Measurements from ENCODE around the gene OR4Q3. TPM values are rescaled to one million over a fixed set of nuclear protein-coding genes. Genes with fewer than 3 reads are reported as not detected.

The OR4Q3 gene
- total RNA-seq (not detected in 2 replicates), polyA plus RNA-seq (not detected in 2 replicates), polyA minus RNA-seq (not detected in 2 replicates), Bru-seq, nascent RNA (not detected), BruChase-seq, experiment 1, labeled RNA remaining after a 6-hour chase (not detected), BruChase-seq, experiment 2, labeled RNA remaining after a 2-hour chase (not detected)
- polyA plus RNA-seq (2011; cell fraction: cytosol; rRNA removed), result not detected in 2 replicates
- polyA plus RNA-seq (2011; cell fraction: nucleus; rRNA removed), result not detected in 2 replicates
- not detected in 2 replicates for polyA plus RNA-seq (2012)
- not detected for polyA minus RNA-seq (2011; cell fraction: cytosol; rRNA and poly(A)+ RNA removed)
- not detected in 2 replicates for polyA minus RNA-seq (2011; cell fraction: nucleus; rRNA and poly(A)+ RNA removed)
- long read RNA-seq, result 0 reads

- H3K4me3 ChIP-seq (replicated peaks in 1 of 3; ENCODE audit: insufficient read depth in 1 of 3, low read depth in 1 of 3, low read length in 3 of 3), result no peak within 1 kb of the TSS
- H3K36me3 ChIP-seq (ENCODE audit: control insufficient read depth in 2 of 2, extremely low read depth in 1 of 2, insufficient read depth in 2 of 2, low read length in 2 of 2), result no peaks in the 10 kb centered on the region
- no peaks in the 10 kb centered on the region for H3K4me1 ChIP-seq (ENCODE audit: control insufficient read depth, extremely low read depth, insufficient read depth, low read length)
- no peaks in the 10 kb centered on the region for H3K27me3 ChIP-seq (ENCODE audit: control insufficient read depth in 2 of 2, insufficient read depth in 2 of 2, low read length in 2 of 2)
- no peak within 1 kb of the TSS for H3K4me2 ChIP-seq (ENCODE audit: insufficient read depth, low read length)
- intact Hi-C loops (cut with micrococcal nuclease), result no loop called here
- H3K27ac ChIP-seq (ENCODE audit: insufficient read depth, low read depth, low read length), result no peak within 1 kb of the TSS
- dilution Hi-C loops (cut with MboI; ENCODE audit: extremely low pct_ligation_motif_present, low sequenced_read_pairs), result no loop called here
- H2AFZ ChIP-seq (ENCODE audit: low read depth, low read length), result no peak within 1 kb of the TSS
- no peaks in the 10 kb centered on the region for H4K20me1 ChIP-seq (replicated peaks; ENCODE audit: control insufficient read depth, extremely low read depth, insufficient read depth, low read length)
- no peaks in the 10 kb centered on the region for H3K79me2 ChIP-seq (ENCODE audit: control insufficient read depth, insufficient read depth, low read length)
- H3K9ac ChIP-seq (replicated peaks; ENCODE audit: extremely low read depth, insufficient read depth, low read length), result no peak within 1 kb of the TSS
- DNase-seq (ENCODE audit: low read depth, low spot score) (no peak), FAIRE-seq (no peak)
- CTCF ChIA-PET, result no interaction called here
- no TSS peak for BruUV-seq (replicated peaks)
- POLR2A ChIA-PET, result no interaction called here
- H3K9me1 ChIP-seq (replicated peaks; ENCODE audit: control insufficient read depth, extremely low read depth, insufficient read depth, low read length), result no peaks in the 10 kb centered on the region
- TF ChIP-seq MYC (IDR thresholded peaks at IDR 0.05; ENCODE audit: low read depth, low read length) (no peak), JUN (IDR thresholded peaks at IDR 0.05; ENCODE audit: borderline replicate concordance, insufficient read depth, insufficient read length, low read depth) (no peak), POLR2A (IDR thresholded peaks at IDR 0.05; ENCODE audit: low read depth, low read length) (no peak), GATA2 (IDR thresholded peaks at IDR 0.05; ENCODE audit: insufficient read depth, insufficient read length, low read depth, low read length) (no peak), EZH2 (IDR thresholded peaks at IDR 0.05; ENCODE audit: borderline replicate concordance, low read depth, low read length, severe bottlenecking) (no peak), CTCF (IDR thresholded peaks at IDR 0.05; ENCODE audit: extremely low read depth in 1 of 2, insufficient read depth in 1 of 2, low read depth in 1 of 2, low read length in 2 of 2) (no peak), FOS (IDR thresholded peaks at IDR 0.05; ENCODE audit: borderline replicate concordance, insufficient read depth, low read length) (no peak)
- TF ChIP-seq, protein P1, sequence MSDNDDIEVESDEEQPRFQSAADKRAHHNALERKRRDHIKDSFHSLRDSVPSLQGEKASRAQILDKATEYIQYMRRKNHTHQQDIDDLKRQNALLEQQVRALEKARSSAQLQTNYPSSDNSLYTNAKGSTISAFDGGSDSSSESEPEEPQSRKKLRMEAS (IDR thresholded peaks at IDR 0.05; ENCODE audit: insufficient read depth, insufficient read length), result no peak
- H3K9me3 ChIP-seq (replicated peaks; ENCODE audit: control insufficient read depth, insufficient read depth, low read length), result no peaks in the 10 kb centered on the region
Measured at GRCh38 chr14:19743256-19743655, at the start of gene OR4Q3. OR4Q3 (plus strand) TSS chr14:19743571.
